HG03064 (cell line): ENCODE data around the gene S100A4.

Experiments used
- ATAC-seq: cut with Tn5 transposase; IDR thresholded peaks from one replicate; pipeline ENCODE4 v1.9.1; 2021; ENCODE audit warnings: low read depth; ENCODE audit not compliant: unreplicated experiment

S100A4 gene

GRCh38 chr1:153515504-153516394, 29.9 kb downstream of the S100A4 start:
- ATAC-seq: no peak

- no peak for ATAC-seq
Observed at GRCh38 chr1:153513666-153514065, 31.9 kb downstream of the S100A4 start.

- ATAC-seq: no peak
Observed at GRCh38 chr1:153513023-153513422, 32.6 kb downstream of the S100A4 start.

GRCh38 chr1:153510984-153511410, 34.6 kb downstream of the S100A4 start:
- no peak for ATAC-seq

- no peak for ATAC-seq
Observed at GRCh38 chr1:153509729-153510354, 35.8 kb downstream of the S100A4 start.

- ATAC-seq: no peak
Observed at GRCh38 chr1:153509036-153509435, 36.6 kb downstream of the S100A4 start.

- ATAC-seq: no peak
Observed at GRCh38 chr1:153507926-153508583, 37.6 kb downstream of the S100A4 start.

GRCh38 chr1:153506831-153507413, 38.7 kb downstream of the S100A4 start:
- ATAC-seq: no peak

- ATAC-seq: no peak
Observed at GRCh38 chr1:153506386-153506785, 39.2 kb downstream of the S100A4 start.

- no peak for ATAC-seq
Observed at GRCh38 chr1:153505576-153505975, 40.0 kb downstream of the S100A4 start.

- ATAC-seq: no peak
Observed at GRCh38 chr1:153503766-153504165, 41.8 kb downstream of the S100A4 start.

- ATAC-seq: no peak
Observed at GRCh38 chr1:153498746-153499145, 46.9 kb downstream of the S100A4 start.

- ATAC-seq: no peak
Observed at GRCh38 chr1:153495536-153495935, 50.1 kb downstream of the S100A4 start.

GRCh38 chr1:153494976-153495535, 50.5 kb downstream of the S100A4 start:
- ATAC-seq: no peak
